Calu3 (cell line): ENCODE data around the gene RALGPS1. TPM values are rescaled to one million over a fixed set of nuclear protein-coding genes. Genes with fewer than 3 reads are reported as not detected.

Experiments used
- BruUV-seq: library from RNA; stranded (reverse); fragments of 400-500 nt; replicated peaks from 2 replicates; lab custom pipeline; 2021; lab: Mats Ljungman, UMichigan
- CTCF ChIA-PET: fragments of 300-600 bp; sonication (Branson Sonifier 250); formaldehyde crosslinking; loops from one replicate; lab custom pipeline; 2022; ENCODE audit warnings: antibody characterized with exemption; lab: Charles Lee
- DNase-seq: peaks from one replicate; pipeline ENCODE4 v3.0.0; 2022
- H3K27ac Mint-ChIP-seq: one replicate; pipeline ENCODE4 v1.8.0; 2022; ENCODE audit warnings: mixed read lengths; ENCODE audit not compliant: unreplicated experiment
- H3K27me3 Mint-ChIP-seq: one replicate; pipeline ENCODE4 v1.8.0; 2022; ENCODE audit warnings: mixed read lengths; ENCODE audit not compliant: unreplicated experiment
- H3K36me3 Mint-ChIP-seq: one replicate; pipeline ENCODE4 v1.8.0; 2022; ENCODE audit warnings: mild to moderate bottlenecking, moderate library complexity, mixed read lengths; ENCODE audit not compliant: insufficient read depth, unreplicated experiment
- H3K4me1 Mint-ChIP-seq: one replicate; pipeline ENCODE4 v1.8.0; 2022; ENCODE audit warnings: mild to moderate bottlenecking, low read depth, mixed read lengths; ENCODE audit not compliant: unreplicated experiment
- H3K4me3 Mint-ChIP-seq: one replicate; pipeline ENCODE4 v1.8.0; 2022; ENCODE audit warnings: mild to moderate bottlenecking, low read depth, moderate library complexity, mixed read lengths; ENCODE audit not compliant: unreplicated experiment
- H3K9me3 Mint-ChIP-seq: one replicate; pipeline ENCODE4 v1.8.0; 2022; ENCODE audit warnings: low read depth, mixed read lengths; ENCODE audit not compliant: unreplicated experiment
- CTCF ChIP-seq: fragments of 200-600 bp; IDR thresholded peaks from one replicate; pipeline ENCODE4 v1.8.0; 2022; ENCODE audit warnings: antibody characterized with exemption; ENCODE audit not compliant: unreplicated experiment
- intact Hi-C: fragments of 100-400 bp; cut with micrococcal nuclease; formaldehyde crosslinking; loops from one replicate; pipeline ENCODE4 v1.10.0; 2022; ENCODE audit not compliant: unreplicated experiment
- total RNA-seq: library from RNA; stranded (reverse); gene quantifications from 2 replicates; pipeline ENCODE4 v1.2.3, GENCODE V29; 2022

The RALGPS1 gene
- total RNA-seq, 1 experiment from 2014 or later: 8.3 TPM

GRCh38 chr9:127149010-127149409, 234.4 kb downstream of the RALGPS1 start:
- H3K27me3 Mint-ChIP-seq: peaks cover 13% of the 10 kb centered on the region
- no peaks in the 10 kb centered on the region for H3K9me3 Mint-ChIP-seq
- no peak for DNase-seq
- no peak for TF ChIP-seq CTCF
- BruUV-seq: no TSS peak
- H3K4me3 Mint-ChIP-seq: no peak overlapping the region
- H3K27ac Mint-ChIP-seq: no peak overlapping the region
- no peaks in the 10 kb centered on the region for H3K36me3 Mint-ChIP-seq
- H3K4me1 Mint-ChIP-seq: no peaks in the 10 kb centered on the region
- CTCF ChIA-PET: no interaction called here
- intact Hi-C loops: no loop called here

GRCh38 chr9:127149463-127150390, 235.1 kb downstream of the RALGPS1 start:
- H3K4me1 Mint-ChIP-seq: no peaks in the 10 kb centered on the region
- H3K9me3 Mint-ChIP-seq: no peaks in the 10 kb centered on the region
- TF ChIP-seq CTCF: no peak
- no peak overlapping the region for H3K4me3 Mint-ChIP-seq
- CTCF ChIA-PET: no interaction called here
- intact Hi-C loops: no loop called here
- H3K36me3 Mint-ChIP-seq: no peaks in the 10 kb centered on the region
- DNase-seq: no peak
- H3K27ac Mint-ChIP-seq: no peak overlapping the region
- no TSS peak for BruUV-seq
- peaks cover 15% of the 10 kb centered on the region for H3K27me3 Mint-ChIP-seq

DNA sequence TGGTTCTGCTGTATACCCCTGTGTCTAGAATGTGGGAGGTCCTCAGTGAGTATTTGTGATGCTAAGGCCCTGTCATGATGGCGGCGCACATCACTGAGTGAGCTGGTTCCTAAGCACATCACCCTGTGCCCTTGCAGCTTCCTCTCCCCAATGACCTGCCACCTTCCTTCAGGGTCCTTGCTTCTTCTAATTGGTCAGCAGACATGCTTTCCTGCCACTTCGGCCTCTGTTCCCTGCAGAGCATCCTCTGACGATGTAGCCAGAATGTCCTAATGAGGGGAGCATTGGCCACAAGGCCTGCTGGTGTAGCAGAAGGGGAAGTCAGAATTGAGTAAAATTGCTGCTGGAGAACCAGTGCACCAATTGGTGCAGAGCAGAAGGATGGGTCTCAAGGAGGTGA, 238.9 kb downstream of the RALGPS1 start:
- no TSS peak for BruUV-seq
- no peak overlapping the region for H3K27ac Mint-ChIP-seq
- H3K4me3 Mint-ChIP-seq: no peak overlapping the region
- H3K4me1 Mint-ChIP-seq: no peaks in the 10 kb centered on the region
- intact Hi-C loops: no loop called here
- no peak for TF ChIP-seq CTCF
- peaks cover 27% of the 10 kb centered on the region for H3K27me3 Mint-ChIP-seq
- no peaks in the 10 kb centered on the region for H3K36me3 Mint-ChIP-seq
- CTCF ChIA-PET: no interaction called here
- no peak for DNase-seq
- H3K9me3 Mint-ChIP-seq: no peaks in the 10 kb centered on the region

- no peaks in the 10 kb centered on the region for H3K36me3 Mint-ChIP-seq
- intact Hi-C loops: no loop called here
- H3K27ac Mint-ChIP-seq: no peak overlapping the region
- BruUV-seq: no TSS peak
- H3K4me1 Mint-ChIP-seq: no peaks in the 10 kb centered on the region
- H3K27me3 Mint-ChIP-seq: peaks cover 27% of the 10 kb centered on the region
- no peak for DNase-seq
- H3K9me3 Mint-ChIP-seq: no peaks in the 10 kb centered on the region
- CTCF ChIA-PET: no interaction called here
- no peak overlapping the region for H3K4me3 Mint-ChIP-seq
- no peak for TF ChIP-seq CTCF
Measured at GRCh38 chr9:127154003-127154389, 239.4 kb downstream of the RALGPS1 start.
